ENCODE measurements around the gene SLC25A44. TPM values are rescaled to one million over a fixed set of nuclear protein-coding genes. Genes with fewer than 3 reads are reported as not detected.

SLC25A44 gene
- total and polyA plus RNA-seq, 2 of the 8 experiments (the other 6 are each of a cell fraction or from before 2014, with no cell fraction given) = 23.4 to 32.1 TPM

DNA sequence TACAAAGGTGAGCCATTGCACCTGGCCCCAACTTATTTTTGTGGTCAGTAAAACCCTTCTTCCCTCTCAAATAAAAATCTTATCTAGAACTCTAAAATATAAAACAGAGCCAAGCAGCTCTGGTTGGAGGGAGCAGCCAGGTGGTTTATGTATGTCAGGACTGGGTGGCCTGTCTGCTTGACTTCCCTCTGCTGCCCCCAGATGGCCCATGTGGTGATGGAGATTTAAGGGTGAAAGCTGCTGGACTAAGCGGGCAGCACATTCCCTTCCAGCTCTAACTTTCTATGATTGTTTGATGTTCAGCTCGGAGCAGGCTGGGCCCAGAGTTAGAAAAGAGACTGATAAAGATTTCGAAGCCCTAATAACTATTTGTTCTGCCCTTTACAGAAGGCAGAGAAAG, 65.9 kb downstream of the SLC25A44 start:
- H2BK5ac ChIP-seq (ENCODE audit: low read depth, low read length) = no peak overlapping the region
- no peaks in the 10 kb centered on the region for H3K79me2 ChIP-seq (ENCODE audit: control insufficient read depth in 1 of 2, insufficient read depth in 2 of 2, low read length in 2 of 2)
- no peak overlapping the region for H4K8ac ChIP-seq (ENCODE audit: extremely low read depth, insufficient read depth, low read length)
- no peaks in the 10 kb centered on the region for H3K4me1 ChIP-seq (replicated peaks in 1 of 4; ENCODE audit: control insufficient read depth in 3 of 4, insufficient read depth in 4 of 4, low read length in 3 of 4)
- no peaks in the 10 kb centered on the region for H3K9me3 ChIP-seq (ENCODE audit: insufficient read depth in 2 of 2, low read depth in 1 of 2, low read length in 1 of 2)
- TF ChIP-seq CHD2 (IDR thresholded peaks at IDR 0.05; ENCODE audit: low read length) (no peak), RAD21 (IDR thresholded peaks at IDR 0.05 in 1 of 2, conservative IDR thresholded peaks at IDR 0.05 in 1 of 2; ENCODE audit: low read depth in 2 of 2, low read length in 2 of 2) (peak in 1 of 2 experiments; percentile 24; a peak in 1 of 4 replicates), RBBP5 (IDR thresholded peaks at IDR 0.05; ENCODE audit: borderline replicate concordance, low read depth, low read length) (no peak)
- TF ChIP-seq, protein P1, sequence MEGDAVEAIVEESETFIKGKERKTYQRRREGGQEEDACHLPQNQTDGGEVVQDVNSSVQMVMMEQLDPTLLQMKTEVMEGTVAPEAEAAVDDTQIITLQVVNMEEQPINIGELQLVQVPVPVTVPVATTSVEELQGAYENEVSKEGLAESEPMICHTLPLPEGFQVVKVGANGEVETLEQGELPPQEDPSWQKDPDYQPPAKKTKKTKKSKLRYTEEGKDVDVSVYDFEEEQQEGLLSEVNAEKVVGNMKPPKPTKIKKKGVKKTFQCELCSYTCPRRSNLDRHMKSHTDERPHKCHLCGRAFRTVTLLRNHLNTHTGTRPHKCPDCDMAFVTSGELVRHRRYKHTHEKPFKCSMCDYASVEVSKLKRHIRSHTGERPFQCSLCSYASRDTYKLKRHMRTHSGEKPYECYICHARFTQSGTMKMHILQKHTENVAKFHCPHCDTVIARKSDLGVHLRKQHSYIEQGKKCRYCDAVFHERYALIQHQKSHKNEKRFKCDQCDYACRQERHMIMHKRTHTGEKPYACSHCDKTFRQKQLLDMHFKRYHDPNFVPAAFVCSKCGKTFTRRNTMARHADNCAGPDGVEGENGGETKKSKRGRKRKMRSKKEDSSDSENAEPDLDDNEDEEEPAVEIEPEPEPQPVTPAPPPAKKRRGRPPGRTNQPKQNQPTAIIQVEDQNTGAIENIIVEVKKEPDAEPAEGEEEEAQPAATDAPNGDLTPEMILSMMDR (IDR thresholded peaks at IDR 0.05; ENCODE audit: control extremely low read depth in 1 of 3, insufficient read depth in 1 of 3, low read depth in 1 of 3, low read length in 3 of 3) = peak; percentile 20 to 42 (median 33); a peak in 2 of 4 replicates
- no peaks in the 10 kb centered on the region for H3K27me3 ChIP-seq (replicated peaks in 1 of 4; ENCODE audit: control insufficient read depth in 3 of 4, extremely low read depth in 1 of 4, insufficient read depth in 3 of 4, low read length in 3 of 4)
- H3K18ac ChIP-seq (ENCODE audit: extremely low read depth, low read length) = no peak overlapping the region
- H3K4me2 ChIP-seq (ENCODE audit: insufficient read depth in 1 of 2, low read depth in 2 of 2, low read length in 2 of 2) = no peak overlapping the region
- no peak overlapping the region for H3K4me3 ChIP-seq (ENCODE audit: extremely low read depth in 1 of 4, insufficient read depth in 2 of 4, low read depth in 3 of 4, low read length in 4 of 4)
- H2BK120ac ChIP-seq (replicated peaks; ENCODE audit: low read depth, low read length) = no peak overlapping the region
- H3K56ac ChIP-seq (replicated peaks; ENCODE audit: insufficient read length, low read depth, low read length) = no peak overlapping the region
- H2BK15ac ChIP-seq (ENCODE audit: low read length) = no peak overlapping the region
- peaks cover 0 to 3% of the 10 kb centered on the region in 2 experiments for H4K20me1 ChIP-seq (replicated peaks in 1 of 2; ENCODE audit: control insufficient read depth in 1 of 2, insufficient read depth in 2 of 2, low read length in 2 of 2)
- H4K5ac ChIP-seq (ENCODE audit: insufficient read length, low read depth, low read length) = no peak overlapping the region
- H3K27ac ChIP-seq (ENCODE audit: low read depth, low read length) = no peak overlapping the region
- ChIA-PET CTCF (ENCODE audit: partially characterized antibody) (interaction anchor here (0.7 to 47.2 kb wide), 15 partner anchors 8 to 168 kb away, joined by 3 to 1265 read pairs (median 5); partner anchors contain the start of genes BGLAP, PAQR6 and SEMA4A), POLR2A (ENCODE audit: partially characterized antibody) (interaction anchor here (0.8 to 5.3 kb wide), 15 partner anchors 7 to 67 kb away, joined by 3 to 30 read pairs (median 4); partner anchors contain the start of genes PAQR6, PMF1 and SMG5)
- no peak overlapping the region for H4K91ac ChIP-seq (replicated peaks; ENCODE audit: insufficient read length, low read length)
- H2AK5ac ChIP-seq (ENCODE audit: low read depth, low read length) = no peak overlapping the region
- H2AFZ ChIP-seq (ENCODE audit: low read length) = no peak overlapping the region
- no peaks in the 10 kb centered on the region; the same call in 1 of the 2 replicates for H3K79me1 ChIP-seq (ENCODE audit: low read depth, low read length)
- no peak for FAIRE-seq
- 90% methylated on average over 3 of the region's 3 CpGs; no CpG with 5 or more reads in 1 of the 2 experiments for WGBS, 2 experiments (ENCODE audit: extremely low coverage in 1 of 2, insufficient coverage in 1 of 2, insufficient read length in 1 of 2, insufficient replicate concordance in 2 of 2, low coverage in 1 of 2, low lambda C conversion rate in 2 of 2, missing lambda C conversion rate in 1 of 2)
- peaks cover 52 to 84% (median 75%) of the 10 kb centered on the region in 4 experiments for H3K36me3 ChIP-seq (ENCODE audit: control insufficient read depth in 2 of 4, insufficient read depth in 4 of 4, low read length in 3 of 4)
- H3K23ac ChIP-seq (ENCODE audit: insufficient read length) = no peak overlapping the region
- no peak for DNase-seq (ENCODE audit: low read depth in 1 of 2, low spot score in 2 of 2)
- H2BK20ac ChIP-seq (ENCODE audit: low read length) = no peak overlapping the region
- no peak overlapping the region for H3K14ac ChIP-seq (ENCODE audit: insufficient read length)
- no peak overlapping the region for H3K9ac ChIP-seq (replicated peaks in 1 of 4; ENCODE audit: extremely low read depth in 1 of 4, low read depth in 3 of 4, low read length in 3 of 4)
- H2BK12ac ChIP-seq (ENCODE audit: low read depth, low read length) = no peak overlapping the region
- H3K4ac ChIP-seq (replicated peaks; ENCODE audit: insufficient read length, low read depth, low read length) = no peak overlapping the region
- no peaks in the 10 kb centered on the region for H3K23me2 ChIP-seq (ENCODE audit: low read depth, low read length)
